Mesenchymal stem cell (in vitro differentiated cells and primary cell): Measurements from ENCODE around the gene RNGTT.

ENCODE experiments used
- DNase-seq: peaks from one replicate; pipeline ENCODE4 v3.0.0-alpha.2; 2013
- H2AFZ ChIP-seq: one replicate; pipeline ENCODE4 v1.6.1; 2013; ENCODE audit warnings: low read depth, mild to moderate bottlenecking, control low read depth, inconsistent platforms, low read length, moderate library complexity
- H2AK5ac ChIP-seq: 2 replicates; pipeline ENCODE4 v1.6.1; 2013; ENCODE audit warnings: low read length, moderate library complexity, mild to moderate bottlenecking, inconsistent platforms; ENCODE audit not compliant: severe bottlenecking
- H2BK120ac ChIP-seq: one replicate; pipeline ENCODE4 v1.6.1; 2013; ENCODE audit warnings: low read depth, mild to moderate bottlenecking, inconsistent platforms, low read length, moderate library complexity
- H2BK12ac ChIP-seq, 2 experiments: one replicate each; pipeline ENCODE4 v1.6.1; 2013; ENCODE audit warnings: inconsistent platforms in 2 of 2, low read length in 2 of 2, mild to moderate bottlenecking in 2 of 2, moderate library complexity in 2 of 2, control low read depth in 1 of 2
- H2BK15ac ChIP-seq: one replicate; pipeline ENCODE4 v1.6.1; 2013; ENCODE audit warnings: mild to moderate bottlenecking, low read depth, inconsistent platforms; ENCODE audit not compliant: poor library complexity, severe bottlenecking
- H2BK5ac ChIP-seq: 2 replicates; pipeline ENCODE4 v1.6.1; 2013; ENCODE audit warnings: low read depth, mild to moderate bottlenecking, low read length, control low read depth, inconsistent platforms; ENCODE audit not compliant: poor library complexity, severe bottlenecking
- H3K14ac ChIP-seq, 2 experiments: one replicate each; pipeline ENCODE4 v1.6.1; 2013; ENCODE audit warnings: inconsistent platforms in 2 of 2, low read length in 2 of 2, control low read depth in 1 of 2, mild to moderate bottlenecking in 1 of 2, moderate library complexity in 1 of 2
- H3K18ac ChIP-seq, 2 experiments: one replicate each; pipeline ENCODE4 v1.6.1; 2013; ENCODE audit warnings: inconsistent platforms in 2 of 2, low read length in 2 of 2, control low read depth in 1 of 2, low read depth in 1 of 2, mild to moderate bottlenecking in 1 of 2
- H3K23ac ChIP-seq, 2 experiments: one replicate each; pipeline ENCODE4 v1.6.1; 2013; ENCODE audit warnings: inconsistent platforms in 2 of 2, low read length in 2 of 2, mild to moderate bottlenecking in 2 of 2, moderate library complexity in 2 of 2, control low read depth in 1 of 2
- H3K27ac ChIP-seq: 2 replicates; pipeline ENCODE4 v1.5.1; 2013; ENCODE audit warnings: mild to moderate bottlenecking, moderate library complexity, low read length, control low read depth, inconsistent platforms; ENCODE audit not compliant: poor library complexity, severe bottlenecking
- H3K27me3 ChIP-seq, 2 experiments: 2 replicates each; pipeline versions ENCODE4 v1.6.1 to v1.7.0; 2013; ENCODE audit warnings: low read length in 2 of 2, mild to moderate bottlenecking in 2 of 2, moderate library complexity in 2 of 2, control low read depth in 1 of 2, inconsistent platforms in 1 of 2; ENCODE audit not compliant: control insufficient read depth in 1 of 2, insufficient read depth in 1 of 2
- H3K36me3 ChIP-seq, 2 experiments: 2 replicates each; pipeline versions ENCODE4 v1.6.1 to v1.7.0; 2013; ENCODE audit warnings: low read length in 2 of 2, control low read depth in 1 of 2, inconsistent platforms in 1 of 2, low read depth in 1 of 2, mild to moderate bottlenecking in 1 of 2; ENCODE audit not compliant: insufficient read depth in 2 of 2, control insufficient read depth in 1 of 2
- H3K4ac ChIP-seq, 2 experiments: one replicate each; pipeline ENCODE4 v1.6.1; 2013; ENCODE audit warnings: inconsistent platforms in 2 of 2, low read length in 2 of 2, mild to moderate bottlenecking in 2 of 2, moderate library complexity in 2 of 2, control low read depth in 1 of 2, low read depth in 1 of 2
- H3K4me1 ChIP-seq: 2 replicates; pipeline ENCODE4 v1.6.1; 2013; ENCODE audit warnings: low read depth, low read length, control low read depth; ENCODE audit not compliant: control insufficient read depth, insufficient read depth
- H3K4me2 ChIP-seq: 2 replicates; pipeline ENCODE4 v1.6.1; 2013; ENCODE audit warnings: low read length, mild to moderate bottlenecking, inconsistent platforms; ENCODE audit not compliant: poor library complexity, severe bottlenecking
- H3K4me3 ChIP-seq, 2 experiments: 2 replicates each; pipeline versions ENCODE4 v1.5.1 to v1.7.0; 2013; ENCODE audit warnings: low read length in 2 of 2, mild to moderate bottlenecking in 2 of 2, control low read depth in 1 of 2, low read depth in 1 of 2; ENCODE audit not compliant: insufficient read depth in 1 of 2
- H3K79me1 ChIP-seq: replicated peaks from 2 replicates; pipeline ENCODE4 v1.6.1; 2013; ENCODE audit warnings: mild to moderate bottlenecking, control low read depth, low read length, inconsistent platforms; ENCODE audit not compliant: poor library complexity, severe bottlenecking
- H3K9ac ChIP-seq: 2 replicates; pipeline ENCODE4 v1.7.0; 2013; ENCODE audit warnings: mild to moderate bottlenecking, low read length, moderate library complexity
- H3K9me3 ChIP-seq: 2 replicates; pipeline ENCODE4 v1.7.0; 2013; ENCODE audit warnings: mild to moderate bottlenecking, low read length; ENCODE audit not compliant: control insufficient read depth
- H4K8ac ChIP-seq: one replicate; pipeline ENCODE4 v1.6.1; 2013; ENCODE audit warnings: inconsistent platforms, mild to moderate bottlenecking, low read length, moderate library complexity
- H4K91ac ChIP-seq: one replicate; pipeline ENCODE4 v1.6.1; 2013; ENCODE audit warnings: mild to moderate bottlenecking, low read length, inconsistent platforms
- WGBS: methylation state at CpG from one replicate; pipeline ENCODE4 v1.1.7; 2013; ENCODE audit warnings: mixed read lengths; 5-methylcytosine and 5-hydroxymethylcytosine counted together

RNGTT gene

GRCh38 chr6:88633782-88634181 is 329.6 kb downstream of the RNGTT start:
- Histone ChIP-seq H2AK5ac (no peak overlapping the region), H2BK12ac (no peak overlapping the region), H3K23ac (no peak overlapping the region), H3K27me3 (no peaks in the 10 kb centered on the region), H3K9ac (no peak overlapping the region), H3K36me3 (no peaks in the 10 kb centered on the region), H3K4ac (no peak overlapping the region), H3K4me1 (peaks cover 1% of the 10 kb centered on the region), H3K27ac (no peak overlapping the region), H2BK5ac (no peak overlapping the region), H4K8ac (no peak overlapping the region), H3K18ac (no peak overlapping the region), H3K14ac (no peak overlapping the region), H2BK15ac (no peak overlapping the region), H3K4me3 (no peak overlapping the region), H2BK120ac (no peak overlapping the region), H4K91ac (no peak overlapping the region), H3K4me2 (no peak overlapping the region), H3K79me1 (peaks cover 6% of the 10 kb centered on the region), H3K9me3 (no peaks in the 10 kb centered on the region), H2AFZ (no peak overlapping the region)
- 100% methylated on average over 1 of the region's 3 CpGs for WGBS
- DNase-seq = no peak

GRCh38 chr6:88631830-88632229 is 331.6 kb downstream of the RNGTT start:
- Histone ChIP-seq H2BK5ac (no peak overlapping the region), H3K4me1 (peaks cover 1% of the 10 kb centered on the region), H3K79me1 (peaks cover 6% of the 10 kb centered on the region), H3K27ac (no peak overlapping the region), H3K14ac (no peak overlapping the region), H3K4me3 (no peak overlapping the region), H3K4ac (no peak overlapping the region), H3K9me3 (no peaks in the 10 kb centered on the region), H3K23ac (no peak overlapping the region), H3K9ac (no peak overlapping the region), H2AFZ (no peak overlapping the region), H2BK120ac (no peak overlapping the region), H2BK15ac (no peak overlapping the region), H2AK5ac (no peak overlapping the region), H3K4me2 (no peak overlapping the region), H2BK12ac (no peak overlapping the region), H3K27me3 (no peaks in the 10 kb centered on the region), H3K18ac (no peak overlapping the region), H4K91ac (no peak overlapping the region), H4K8ac (no peak overlapping the region), H3K36me3 (no peaks in the 10 kb centered on the region)
- 98% methylated on average over 4 of the region's 4 CpGs for WGBS
- no peak for DNase-seq

GRCh38 chr6:88629838-88630494 is 333.5 kb downstream of the RNGTT start:
- no peak overlapping the region for H2AK5ac ChIP-seq
- no peak overlapping the region for H3K18ac ChIP-seq
- H4K8ac ChIP-seq = no peak overlapping the region
- no peak overlapping the region for H2AFZ ChIP-seq
- H3K4ac ChIP-seq = no peak overlapping the region
- H3K79me1 ChIP-seq = peaks cover 6% of the 10 kb centered on the region
- H3K9me3 ChIP-seq = no peaks in the 10 kb centered on the region
- H2BK15ac ChIP-seq = no peak overlapping the region
- 79% methylated on average over 5 of the region's 5 CpGs for WGBS
- no peak overlapping the region for H2BK5ac ChIP-seq
- H3K4me1 ChIP-seq = peaks cover 1% of the 10 kb centered on the region
- H3K9ac ChIP-seq = no peak overlapping the region
- no peak overlapping the region for H3K4me2 ChIP-seq
- H3K14ac ChIP-seq = no peak overlapping the region
- no peak overlapping the region for H3K27ac ChIP-seq
- H3K27me3 ChIP-seq = no peaks in the 10 kb centered on the region
- DNase-seq = no peak
- no peak overlapping the region for H2BK120ac ChIP-seq
- H4K91ac ChIP-seq = no peak overlapping the region
- H3K4me3 ChIP-seq = no peak overlapping the region
- no peaks in the 10 kb centered on the region for H3K36me3 ChIP-seq
- no peak overlapping the region for H2BK12ac ChIP-seq
- no peak overlapping the region for H3K23ac ChIP-seq

- Histone ChIP-seq H3K4me2 (no peak overlapping the region), H3K4me1 (no peaks in the 10 kb centered on the region), H2BK5ac (no peak overlapping the region), H3K4me3 (no peak overlapping the region), H3K18ac (no peak overlapping the region), H3K23ac (no peak overlapping the region), H3K36me3 (no peaks in the 10 kb centered on the region), H3K27ac (no peak overlapping the region), H2AK5ac (no peak overlapping the region), H3K79me1 (no peaks in the 10 kb centered on the region), H4K91ac (no peak overlapping the region), H2BK15ac (no peak overlapping the region), H2BK120ac (no peak overlapping the region), H4K8ac (no peak overlapping the region), H3K14ac (no peak overlapping the region), H2AFZ (no peak overlapping the region), H2BK12ac (no peak overlapping the region), H3K9ac (no peak overlapping the region), H3K4ac (no peak overlapping the region), H3K9me3 (no peaks in the 10 kb centered on the region), H3K27me3 (no peaks in the 10 kb centered on the region)
- whole genome bisulfite sequencing = no CpG with 5 or more reads among the region's 1 CpG
- no peak for DNase-seq
Observed at GRCh38 chr6:88626460-88626859, 337.0 kb downstream of the RNGTT start.
